ENCODE measurements around the gene KIF9.

- TF ChIP-seq CTCF (IDR thresholded peaks at IDR 0.05) (no peak), POLR2A (IDR thresholded peaks at IDR 0.05) (no peak)
These were observed 71.7 kb downstream of the KIF9 start for GRCh38 chr3:47210863-47211405.

Data from lower leg skin (tissue), 3 donors.